ENCODE measurements around the gene DYNC1LI1. TPM values are rescaled to one million over a fixed set of nuclear protein-coding genes. Genes with fewer than 3 reads are reported as not detected.

DYNC1LI1 gene
- polyA plus RNA-seq, 2 of the 4 experiments (the other 2 are of a cell fraction), result 42.0 to 66.9 TPM

DNA sequence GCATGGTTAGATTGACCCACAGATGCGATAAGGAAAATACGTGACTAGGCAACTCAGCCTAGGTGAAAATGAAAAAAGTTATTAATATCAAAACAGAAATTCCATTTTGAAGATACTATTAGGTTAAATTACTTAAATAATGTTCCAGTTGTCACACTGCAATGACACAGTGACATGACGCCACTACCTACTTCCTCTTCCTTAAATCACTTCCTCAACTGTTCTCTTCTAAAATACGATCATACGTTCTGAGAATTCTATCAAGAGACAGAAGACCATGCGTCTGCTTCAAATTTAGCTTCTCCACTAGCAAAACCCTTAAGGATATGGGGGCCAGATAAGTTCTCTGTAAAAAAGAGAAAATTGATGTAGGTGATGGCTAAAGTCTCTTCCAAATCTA lies 86.2 kb downstream of the DYNC1LI1 start:
- ChIA-PET CTCF (interaction anchor here (1.7 kb wide), 1 partner anchor 16 kb away, joined by 4 read pairs; no protein-coding TSS in a partner anchor), POLR2A (no interaction called here)
- FAIRE-seq (no peak), ATAC-seq (no peak), DNase-seq (ENCODE audit: low read depth in 1 of 2, low spot score in 1 of 2) (no peak)
- H3K27ac ChIP-seq, result no peak overlapping the region
- TF ChIP-seq ZNF302 (CRISPR knock-in tag; IDR thresholded peaks at IDR 0.05), result no peak
- TF ChIP-seq JUN (IDR thresholded peaks at IDR 0.05), result no peak
- TF ChIP-seq, protein P1, sequence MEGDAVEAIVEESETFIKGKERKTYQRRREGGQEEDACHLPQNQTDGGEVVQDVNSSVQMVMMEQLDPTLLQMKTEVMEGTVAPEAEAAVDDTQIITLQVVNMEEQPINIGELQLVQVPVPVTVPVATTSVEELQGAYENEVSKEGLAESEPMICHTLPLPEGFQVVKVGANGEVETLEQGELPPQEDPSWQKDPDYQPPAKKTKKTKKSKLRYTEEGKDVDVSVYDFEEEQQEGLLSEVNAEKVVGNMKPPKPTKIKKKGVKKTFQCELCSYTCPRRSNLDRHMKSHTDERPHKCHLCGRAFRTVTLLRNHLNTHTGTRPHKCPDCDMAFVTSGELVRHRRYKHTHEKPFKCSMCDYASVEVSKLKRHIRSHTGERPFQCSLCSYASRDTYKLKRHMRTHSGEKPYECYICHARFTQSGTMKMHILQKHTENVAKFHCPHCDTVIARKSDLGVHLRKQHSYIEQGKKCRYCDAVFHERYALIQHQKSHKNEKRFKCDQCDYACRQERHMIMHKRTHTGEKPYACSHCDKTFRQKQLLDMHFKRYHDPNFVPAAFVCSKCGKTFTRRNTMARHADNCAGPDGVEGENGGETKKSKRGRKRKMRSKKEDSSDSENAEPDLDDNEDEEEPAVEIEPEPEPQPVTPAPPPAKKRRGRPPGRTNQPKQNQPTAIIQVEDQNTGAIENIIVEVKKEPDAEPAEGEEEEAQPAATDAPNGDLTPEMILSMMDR (IDR thresholded peaks at IDR 0.05), result no peak
- no peak for TF ChIP-seq RFX5 (IDR thresholded peaks at IDR 0.05)
- no peak for TF ChIP-seq CHD2 (IDR thresholded peaks at IDR 0.05; ENCODE audit: low read length, partially characterized antibody)
- TF ChIP-seq, protein P2, sequence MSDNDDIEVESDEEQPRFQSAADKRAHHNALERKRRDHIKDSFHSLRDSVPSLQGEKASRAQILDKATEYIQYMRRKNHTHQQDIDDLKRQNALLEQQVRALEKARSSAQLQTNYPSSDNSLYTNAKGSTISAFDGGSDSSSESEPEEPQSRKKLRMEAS (IDR thresholded peaks at IDR 0.05), result no peak
- no peak for TF ChIP-seq CBX8 (IDR thresholded peaks at IDR 0.05)
- no peak for TF ChIP-seq ZFP36 (IDR thresholded peaks at IDR 0.05; ENCODE audit: borderline replicate concordance, partially characterized antibody)
- TF ChIP-seq NPAS2 (CRISPR knock-in tag; IDR thresholded peaks at IDR 0.05; ENCODE audit: borderline replicate concordance), result no peak
- no peak overlapping the region for H3K4me3 ChIP-seq
- no peaks in the 10 kb centered on the region for H3K9me3 ChIP-seq
- no peak overlapping the region for H3K4me2 ChIP-seq
- 94% methylated on average over 6 of the region's 6 CpGs for WGBS (ENCODE audit: missing lambda C conversion rate)
- no peaks in the 10 kb centered on the region for H3K4me1 ChIP-seq

DNA sequence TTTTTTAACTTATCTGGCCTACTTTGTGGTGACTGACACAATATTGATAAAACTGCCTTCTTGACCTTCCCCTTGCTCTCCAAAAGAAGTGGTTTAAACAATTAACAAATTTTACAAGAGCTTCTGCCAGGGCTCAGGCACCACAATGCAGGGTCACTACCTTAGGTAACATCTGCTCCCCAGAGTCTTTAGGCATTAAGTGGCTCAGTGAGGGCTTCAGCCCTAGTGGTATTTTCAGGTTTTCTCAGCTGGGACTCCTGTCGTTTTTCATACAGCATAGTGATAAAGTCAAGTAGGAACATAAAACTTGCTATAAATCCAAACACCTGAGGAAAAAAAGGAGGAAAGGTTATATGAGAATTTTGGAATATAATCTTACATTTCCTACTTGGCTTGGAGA lies 86.9 kb downstream of the DYNC1LI1 start:
- no peak for FAIRE-seq
- ChIA-PET CTCF (interaction anchor here (0.6 to 1.3 kb wide), 3 partner anchors 16 to 93 kb away, joined by 3 to 6 read pairs (median 3); no protein-coding TSS in a partner anchor), POLR2A (no interaction called here)

DNA sequence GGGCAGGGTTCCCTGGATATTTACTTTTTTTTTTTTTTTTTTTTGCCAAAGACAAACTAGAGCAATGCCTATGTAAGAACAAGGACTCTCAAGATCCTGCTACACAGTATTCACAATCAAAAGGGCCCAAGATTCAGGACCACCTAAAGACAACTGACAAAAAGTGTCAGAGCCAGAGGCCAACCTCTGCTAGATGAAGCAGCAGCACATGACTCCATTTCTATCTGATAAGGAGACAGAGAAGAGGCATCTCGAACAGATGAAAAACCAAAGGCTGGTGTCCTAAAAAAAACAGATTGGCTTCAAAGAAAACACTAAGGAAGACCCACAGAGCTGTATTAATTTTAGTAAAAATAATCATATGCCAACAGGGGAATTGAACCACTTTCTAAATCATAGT lies 88.0 kb downstream of the DYNC1LI1 start:
- CTCF ChIA-PET, result interaction anchor here (0.6 to 7.4 kb wide), 3 partner anchors 11 to 14 kb away, joined by 3 to 47 read pairs (median 4); no protein-coding TSS in a partner anchor

More for the DNA sequence above, 86.9 kb downstream of the DYNC1LI1 start:
- no peaks in the 10 kb centered on the region for H3K4me1 ChIP-seq
- no peak for ATAC-seq
- H3K9me3 ChIP-seq, result no peaks in the 10 kb centered on the region
- 40% methylated on average over 1 of the region's 1 CpG for WGBS (ENCODE audit: missing lambda C conversion rate)
- no peak for DNase-seq (ENCODE audit: low read depth in 1 of 2, low spot score in 1 of 2)
- no peak overlapping the region for H3K4me2 ChIP-seq
- TF ChIP-seq, protein P3, sequence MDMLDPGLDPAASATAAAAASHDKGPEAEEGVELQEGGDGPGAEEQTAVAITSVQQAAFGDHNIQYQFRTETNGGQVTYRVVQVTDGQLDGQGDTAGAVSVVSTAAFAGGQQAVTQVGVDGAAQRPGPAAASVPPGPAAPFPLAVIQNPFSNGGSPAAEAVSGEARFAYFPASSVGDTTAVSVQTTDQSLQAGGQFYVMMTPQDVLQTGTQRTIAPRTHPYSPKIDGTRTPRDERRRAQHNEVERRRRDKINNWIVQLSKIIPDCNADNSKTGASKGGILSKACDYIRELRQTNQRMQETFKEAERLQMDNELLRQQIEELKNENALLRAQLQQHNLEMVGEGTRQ (IDR thresholded peaks at IDR 0.05), result no peak
- H3K27ac ChIP-seq, result no peak overlapping the region
- H3K4me3 ChIP-seq, result no peak overlapping the region

More for the DNA sequence above, 88.0 kb downstream of the DYNC1LI1 start:
- FAIRE-seq (no peak), DNase-seq (ENCODE audit: low read depth in 1 of 2, low spot score in 1 of 2) (no peak), ATAC-seq (no peak)
- H3K9me3 ChIP-seq, result no peaks in the 10 kb centered on the region
- H3K4me3 ChIP-seq, result no peak overlapping the region
- H3K4me2 ChIP-seq, result no peak overlapping the region
- WGBS (ENCODE audit: missing lambda C conversion rate), result 92% methylated on average over 1 of the region's 1 CpG
- no peak overlapping the region for H3K27ac ChIP-seq
- TF ChIP-seq FOSB (CRISPR knock-in tag; IDR thresholded peaks at IDR 0.05) (no peak), RFX5 (IDR thresholded peaks at IDR 0.05) (no peak), ESRRA (IDR thresholded peaks at IDR 0.05; ENCODE audit: borderline replicate concordance, low read length) (no peak), NR3C1 (IDR thresholded peaks at IDR 0.05) (no peak), SMC3 (IDR thresholded peaks at IDR 0.05) (no peak), KDM5A (IDR thresholded peaks at IDR 0.05) (no peak), CHD4 (IDR thresholded peaks at IDR 0.05; ENCODE audit: borderline replicate concordance) (no peak), NFE2L2 (conservative IDR thresholded peaks at IDR 0.05; ENCODE audit: low read length) (no peak), CHD2 (IDR thresholded peaks at IDR 0.05; ENCODE audit: low read length, partially characterized antibody) (no peak), MAZ (IDR thresholded peaks at IDR 0.05; ENCODE audit: borderline replicate concordance, low read depth, low read length) (no peak), RCOR1 (IDR thresholded peaks at IDR 0.05; ENCODE audit: low read depth, low read length) (no peak), ZNF302 (CRISPR knock-in tag; IDR thresholded peaks at IDR 0.05) (no peak), SREBF2 (IDR thresholded peaks at IDR 0.05) (no peak), ZSCAN20 (CRISPR knock-in tag; IDR thresholded peaks at IDR 0.05) (no peak), POLR2AphosphoS2 (conservative IDR thresholded peaks at IDR 0.05; ENCODE audit: low read length) (no peak), ZFP36 (IDR thresholded peaks at IDR 0.05; ENCODE audit: borderline replicate concordance, partially characterized antibody) (no peak)
- TF ChIP-seq, protein P4, sequence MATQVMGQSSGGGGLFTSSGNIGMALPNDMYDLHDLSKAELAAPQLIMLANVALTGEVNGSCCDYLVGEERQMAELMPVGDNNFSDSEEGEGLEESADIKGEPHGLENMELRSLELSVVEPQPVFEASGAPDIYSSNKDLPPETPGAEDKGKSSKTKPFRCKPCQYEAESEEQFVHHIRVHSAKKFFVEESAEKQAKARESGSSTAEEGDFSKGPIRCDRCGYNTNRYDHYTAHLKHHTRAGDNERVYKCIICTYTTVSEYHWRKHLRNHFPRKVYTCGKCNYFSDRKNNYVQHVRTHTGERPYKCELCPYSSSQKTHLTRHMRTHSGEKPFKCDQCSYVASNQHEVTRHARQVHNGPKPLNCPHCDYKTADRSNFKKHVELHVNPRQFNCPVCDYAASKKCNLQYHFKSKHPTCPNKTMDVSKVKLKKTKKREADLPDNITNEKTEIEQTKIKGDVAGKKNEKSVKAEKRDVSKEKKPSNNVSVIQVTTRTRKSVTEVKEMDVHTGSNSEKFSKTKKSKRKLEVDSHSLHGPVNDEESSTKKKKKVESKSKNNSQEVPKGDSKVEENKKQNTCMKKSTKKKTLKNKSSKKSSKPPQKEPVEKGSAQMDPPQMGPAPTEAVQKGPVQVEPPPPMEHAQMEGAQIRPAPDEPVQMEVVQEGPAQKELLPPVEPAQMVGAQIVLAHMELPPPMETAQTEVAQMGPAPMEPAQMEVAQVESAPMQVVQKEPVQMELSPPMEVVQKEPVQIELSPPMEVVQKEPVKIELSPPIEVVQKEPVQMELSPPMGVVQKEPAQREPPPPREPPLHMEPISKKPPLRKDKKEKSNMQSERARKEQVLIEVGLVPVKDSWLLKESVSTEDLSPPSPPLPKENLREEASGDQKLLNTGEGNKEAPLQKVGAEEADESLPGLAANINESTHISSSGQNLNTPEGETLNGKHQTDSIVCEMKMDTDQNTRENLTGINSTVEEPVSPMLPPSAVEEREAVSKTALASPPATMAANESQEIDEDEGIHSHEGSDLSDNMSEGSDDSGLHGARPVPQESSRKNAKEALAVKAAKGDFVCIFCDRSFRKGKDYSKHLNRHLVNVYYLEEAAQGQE (IDR thresholded peaks at IDR 0.05), result no peak
- TF ChIP-seq, protein P3 (IDR thresholded peaks at IDR 0.05), result no peak
- TF ChIP-seq, protein P5, sequence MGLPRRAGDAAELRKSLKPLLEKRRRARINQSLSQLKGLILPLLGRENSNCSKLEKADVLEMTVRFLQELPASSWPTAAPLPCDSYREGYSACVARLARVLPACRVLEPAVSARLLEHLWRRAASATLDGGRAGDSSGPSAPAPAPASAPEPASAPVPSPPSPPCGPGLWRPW (IDR thresholded peaks at IDR 0.05), result no peak
- TF ChIP-seq, protein P6, sequence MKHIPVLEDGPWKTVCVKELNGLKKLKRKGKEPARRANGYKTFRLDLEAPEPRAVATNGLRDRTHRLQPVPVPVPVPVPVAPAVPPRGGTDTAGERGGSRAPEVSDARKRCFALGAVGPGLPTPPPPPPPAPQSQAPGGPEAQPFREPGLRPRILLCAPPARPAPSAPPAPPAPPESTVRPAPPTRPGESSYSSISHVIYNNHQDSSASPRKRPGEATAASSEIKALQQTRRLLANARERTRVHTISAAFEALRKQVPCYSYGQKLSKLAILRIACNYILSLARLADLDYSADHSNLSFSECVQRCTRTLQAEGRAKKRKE (CRISPR knock-in tag; IDR thresholded peaks at IDR 0.05; ENCODE audit: low read depth), result no peak
- POLR2A ChIA-PET, result no interaction called here
- no peaks in the 10 kb centered on the region for H3K4me1 ChIP-seq
